Activated CD4-positive, alpha-beta T cell treated with anti-CD3 and anti-CD28 coated beads, Interleukin-2, amount 50 U/mL, for 4 hours (primary cell): ENCODE results near the gene NPHP4.

Source experiments
- DNase-seq, 2 experiments: peaks; one replicate each; pipeline ENCODE4 v3.0.0-alpha.2; 2020

NPHP4 gene

DNA sequence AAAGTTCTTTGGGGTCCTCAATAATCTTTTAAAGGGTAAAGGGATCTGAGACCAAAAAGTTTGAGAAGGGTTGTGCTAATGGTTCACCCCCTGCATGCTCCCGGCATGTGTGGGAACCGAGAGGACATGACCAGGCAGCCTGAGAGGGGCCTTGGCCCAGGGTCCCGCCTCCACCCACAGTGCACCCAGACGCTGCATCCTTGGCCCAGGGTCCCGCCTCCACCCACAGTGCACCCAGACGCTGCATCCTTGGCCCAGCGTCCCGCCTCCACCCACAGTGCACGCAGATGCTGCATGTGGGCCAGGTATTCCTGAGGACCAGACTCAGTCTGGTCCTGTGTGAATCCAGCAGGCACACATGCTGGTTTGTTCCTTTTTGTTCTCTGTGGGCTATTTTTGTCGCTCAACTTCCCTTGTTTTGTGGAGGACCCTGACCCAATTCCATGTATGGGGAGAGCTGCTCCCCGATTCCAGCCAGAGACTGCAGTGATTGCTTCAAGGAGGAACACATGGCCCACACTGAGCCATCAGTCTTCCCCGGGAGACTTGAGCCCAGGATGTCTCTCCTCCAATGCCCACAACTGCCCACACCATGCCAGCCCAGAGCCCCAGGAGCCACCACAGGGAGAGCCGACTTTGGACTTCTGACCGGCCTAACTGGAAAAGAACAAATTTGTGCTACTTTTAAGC is 3.5 kb downstream of the NPHP4 start:
- no peak for DNase-seq

- DNase-seq: no peak
These were observed 6.2 kb downstream of the NPHP4 start for GRCh38 chr1:5986018-5986417.

- no peak for DNase-seq
These were observed 7.0 kb downstream of the NPHP4 start for GRCh38 chr1:5985250-5985649.

GRCh38 chr1:5983361-5984103 is 8.7 kb downstream of the NPHP4 start:
- no peak for DNase-seq

GRCh38 chr1:5982868-5983267 is 9.4 kb downstream of the NPHP4 start:
- no peak for DNase-seq

GRCh38 chr1:5982276-5982675 is 9.9 kb downstream of the NPHP4 start:
- DNase-seq: no peak

DNA sequence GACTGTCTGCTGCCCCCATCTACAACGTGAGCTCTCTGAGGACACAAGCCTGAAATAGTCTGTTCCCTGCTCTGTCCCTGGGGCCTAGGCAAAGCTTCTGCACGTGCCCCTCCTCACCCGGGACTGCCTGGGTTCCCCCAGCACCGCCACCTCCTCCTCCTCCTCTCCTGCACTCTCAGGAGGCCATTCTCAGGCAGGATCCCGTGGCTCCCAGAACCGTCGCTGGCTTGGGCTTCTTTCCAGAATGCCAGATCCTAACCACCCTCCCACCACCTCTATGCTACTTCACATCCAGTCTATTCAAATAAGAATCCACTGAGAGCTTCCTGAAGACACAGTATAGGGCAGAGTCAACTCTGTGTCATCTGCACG is 11.2 kb downstream of the NPHP4 start:
- DNase-seq: no peak

DNA sequence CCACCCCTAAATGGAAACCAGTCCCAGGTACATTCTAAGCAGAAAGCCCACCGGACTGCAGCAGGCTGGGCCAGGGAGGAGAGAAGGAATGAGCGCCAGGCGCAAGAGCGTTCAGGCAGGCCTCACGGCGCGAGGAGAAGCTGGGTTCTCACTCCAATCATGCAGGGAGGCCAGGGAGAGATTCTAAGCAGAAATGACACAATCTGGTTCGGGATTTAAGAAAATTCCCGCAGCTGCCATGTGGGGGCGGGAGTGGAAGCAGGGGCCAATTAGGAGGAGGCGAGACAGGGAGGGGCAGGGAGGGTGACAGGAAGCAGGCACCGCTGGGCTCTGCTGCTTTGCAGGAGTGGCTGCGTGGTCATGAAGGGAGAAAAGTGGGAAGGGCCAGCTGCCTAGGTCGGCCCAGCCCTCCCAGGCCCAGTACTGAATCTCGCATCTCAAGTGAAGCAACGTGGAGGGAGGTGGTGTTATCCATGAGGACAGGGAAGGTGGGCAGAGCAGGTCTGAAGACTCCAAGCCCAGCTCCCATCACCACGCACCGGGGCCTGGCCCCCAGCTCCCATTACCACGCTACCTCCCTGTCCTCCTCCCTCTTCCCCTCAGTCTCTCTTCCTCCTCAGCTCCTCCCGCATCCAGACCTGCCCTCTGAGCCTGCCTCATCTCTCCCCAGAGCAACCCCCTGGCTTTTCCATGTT is 11.8 kb downstream of the NPHP4 start:
- DNase-seq: no peak

DNA sequence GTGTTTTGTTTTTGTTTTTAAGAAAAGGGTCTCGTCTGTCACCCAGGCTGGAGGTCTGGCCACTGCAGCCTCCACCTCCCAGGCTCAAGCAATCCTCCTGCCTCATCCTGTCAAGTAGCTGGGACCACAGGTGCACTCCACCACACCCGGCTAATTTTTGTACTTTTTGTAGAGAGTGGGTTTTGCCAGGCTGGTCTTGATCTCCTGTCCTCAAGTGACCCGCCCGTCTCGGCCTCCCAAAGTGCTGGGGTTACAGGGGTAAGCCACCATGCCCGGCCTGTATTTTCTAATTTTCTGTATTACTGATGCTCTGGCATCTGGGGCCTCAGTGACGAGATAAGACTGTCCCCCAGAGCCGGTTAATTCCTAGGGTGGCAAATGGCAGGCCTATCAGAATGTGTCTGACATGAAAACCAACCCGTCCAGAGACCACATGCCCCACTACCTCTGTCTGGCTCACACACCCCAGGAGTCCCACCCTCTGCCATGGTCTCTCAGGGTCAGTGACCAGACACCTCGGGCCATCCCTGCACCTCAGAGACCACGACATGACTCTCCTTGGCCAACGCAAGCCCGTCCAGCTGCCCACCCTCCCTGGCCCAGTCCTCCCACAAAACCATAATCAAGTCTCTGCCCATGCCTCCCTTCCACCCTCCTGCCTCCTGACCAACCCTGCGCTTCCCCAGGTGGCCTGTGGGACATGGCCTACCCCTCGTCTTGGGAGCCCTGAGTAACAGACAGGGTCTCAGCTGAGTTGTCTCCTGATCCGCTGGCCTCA is 12.5 kb downstream of the NPHP4 start:
- no peak for DNase-seq

DNA sequence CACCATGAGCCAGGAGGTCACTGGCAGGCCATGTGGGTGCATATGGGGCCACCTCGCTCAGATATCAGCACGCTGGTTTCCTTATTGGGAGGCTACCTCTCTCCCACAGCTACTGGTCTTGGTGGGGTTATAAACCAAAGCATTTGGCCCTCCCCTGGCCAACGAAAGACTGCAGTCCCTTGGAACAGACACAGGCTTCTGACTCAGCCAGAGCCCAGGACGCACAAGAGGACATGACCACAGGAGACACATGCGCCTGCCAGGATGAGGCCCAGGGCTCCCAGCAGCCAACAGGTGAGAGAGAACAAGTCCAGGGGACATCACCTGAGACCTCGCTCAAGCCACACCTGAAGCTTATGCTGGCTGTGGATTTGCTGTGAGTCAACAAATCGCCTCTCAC is 13.8 kb downstream of the NPHP4 start:
- DNase-seq: no peak

GRCh38 chr1:5977494-5978444 is 14.5 kb downstream of the NPHP4 start:
- no peak for DNase-seq

DNA sequence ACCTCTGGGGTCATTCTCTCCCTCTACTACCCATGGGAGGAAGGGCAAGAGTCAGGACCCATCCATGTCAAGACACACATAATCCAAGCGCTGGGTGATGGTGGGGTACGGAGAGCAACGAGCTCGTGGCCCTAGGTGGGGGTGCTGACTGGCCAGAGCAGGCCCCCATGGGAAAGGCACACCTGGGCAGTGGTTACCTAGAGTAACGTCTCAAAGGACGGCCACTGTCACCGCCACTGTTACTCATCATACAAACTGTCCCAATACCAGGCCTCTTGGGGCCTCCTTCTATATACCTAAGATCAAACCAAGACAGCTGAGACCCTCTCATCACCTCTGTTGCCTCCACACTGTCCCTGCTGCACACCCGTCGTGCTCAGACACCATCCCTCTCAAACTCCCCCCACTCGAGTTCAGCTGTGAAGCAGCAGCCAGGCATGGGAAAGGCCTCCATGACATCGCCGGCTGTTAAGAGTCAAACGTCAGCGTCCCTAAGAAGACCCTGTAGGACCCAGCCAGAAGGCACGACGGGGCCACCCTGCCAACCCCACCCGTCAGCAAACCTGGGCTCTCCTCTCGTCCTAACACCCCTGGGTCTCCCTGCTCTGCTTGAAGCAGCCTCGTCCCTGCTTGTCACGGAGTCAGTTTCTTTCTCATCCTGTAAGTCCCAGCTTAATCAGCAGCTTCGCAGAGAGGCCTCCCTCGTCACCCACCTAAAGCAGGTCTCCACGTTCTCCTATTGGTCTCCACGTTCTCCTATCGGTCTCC is 15.3 kb downstream of the NPHP4 start:
- no peak for DNase-seq

- no peak for DNase-seq
These were observed 16.0 kb downstream of the NPHP4 start for GRCh38 chr1:5976231-5976630.

DNA sequence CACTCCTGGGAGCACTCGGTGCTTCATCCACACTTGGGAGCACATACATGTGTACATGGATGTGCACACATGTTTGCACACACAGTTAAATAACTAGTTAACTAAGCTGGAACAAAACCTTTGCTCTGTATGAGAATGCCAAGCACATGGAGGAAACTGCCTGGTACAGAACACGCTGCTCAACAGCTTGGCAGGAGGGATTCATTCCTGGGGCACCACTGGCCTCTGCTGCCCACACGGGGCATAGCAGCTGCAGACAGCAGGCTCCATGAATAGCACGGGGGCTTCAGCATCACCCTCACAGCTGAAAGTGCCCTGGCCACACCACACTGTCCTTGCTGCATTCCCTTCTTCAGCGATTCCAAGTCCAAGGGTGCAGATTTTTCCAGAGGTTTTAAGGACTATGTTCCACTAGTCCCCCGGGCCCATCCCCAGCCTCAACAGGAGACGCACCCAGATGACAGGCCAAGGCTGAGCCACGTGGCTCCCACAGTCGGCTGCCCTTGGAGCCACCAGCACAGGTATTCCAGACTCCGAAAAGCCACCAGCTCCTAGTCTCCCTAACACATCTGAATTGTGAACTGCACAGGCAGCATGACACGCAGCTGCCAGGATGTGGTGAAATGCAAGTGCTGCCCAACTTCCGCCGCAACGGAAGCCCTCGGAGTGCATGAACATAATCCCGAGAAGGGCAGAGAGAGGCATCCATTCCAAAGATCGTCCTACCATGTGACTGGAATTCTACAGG is 16.9 kb downstream of the NPHP4 start:
- DNase-seq: peak in 1 of 2 experiments; percentile 31

DNA sequence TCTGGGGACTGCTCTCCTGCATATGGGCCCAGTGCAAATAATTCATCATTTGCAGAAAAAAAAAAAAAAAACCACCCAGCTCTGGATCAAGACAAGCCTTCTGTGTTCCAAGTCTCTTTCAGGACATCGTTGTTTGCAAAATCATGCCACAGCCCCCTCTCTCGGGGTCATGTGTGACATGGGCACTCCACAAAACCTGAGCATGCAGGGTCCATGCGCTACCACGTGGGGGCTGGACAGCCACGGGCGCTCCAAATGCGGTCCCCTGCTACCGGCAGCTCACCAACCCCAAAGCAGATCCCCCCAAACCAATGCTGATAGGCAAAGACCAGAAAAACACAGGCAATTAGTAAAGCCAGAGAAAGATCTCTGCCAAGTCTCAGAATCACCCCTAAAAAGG is 17.6 kb downstream of the NPHP4 start:
- DNase-seq: no peak

GRCh38 chr1:5973771-5974170 is 18.5 kb downstream of the NPHP4 start:
- DNase-seq: no peak

- DNase-seq: no peak
These were observed 20.1 kb downstream of the NPHP4 start for GRCh38 chr1:5972198-5972520.

DNA sequence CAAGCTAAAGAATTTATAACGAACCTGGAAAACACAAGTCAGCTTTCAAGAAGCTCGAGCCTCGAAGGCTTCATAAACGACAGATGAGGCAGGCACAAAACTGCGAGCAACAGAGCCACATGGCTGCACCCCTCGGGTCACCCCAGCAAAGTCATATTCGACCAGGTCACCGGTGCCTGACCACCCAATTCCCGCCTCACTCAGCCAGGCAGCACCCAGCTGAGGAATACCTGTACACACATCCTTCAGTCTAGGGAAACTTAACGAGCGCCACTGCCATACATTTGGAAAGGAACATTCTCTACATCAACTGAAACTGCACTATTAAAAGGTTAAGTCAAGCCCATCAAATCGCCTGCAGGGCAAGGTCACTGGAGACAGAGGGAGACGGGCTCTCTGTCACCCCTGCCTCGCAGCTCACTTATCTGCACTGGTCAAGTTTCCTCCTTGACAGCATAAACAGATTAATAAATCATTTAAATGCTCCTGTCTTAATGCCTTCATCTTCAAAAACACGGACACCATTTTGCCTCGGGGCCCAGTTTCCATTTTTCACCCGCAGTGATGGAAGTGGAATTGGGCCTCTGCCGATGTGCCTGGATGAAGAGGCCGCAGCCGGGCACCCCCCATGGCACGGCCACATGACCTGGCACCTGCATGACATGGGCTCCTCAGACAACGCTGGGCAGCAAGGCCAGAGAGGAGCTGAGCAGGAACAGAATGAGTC is 20.6 kb downstream of the NPHP4 start:
- no peak for DNase-seq

DNA sequence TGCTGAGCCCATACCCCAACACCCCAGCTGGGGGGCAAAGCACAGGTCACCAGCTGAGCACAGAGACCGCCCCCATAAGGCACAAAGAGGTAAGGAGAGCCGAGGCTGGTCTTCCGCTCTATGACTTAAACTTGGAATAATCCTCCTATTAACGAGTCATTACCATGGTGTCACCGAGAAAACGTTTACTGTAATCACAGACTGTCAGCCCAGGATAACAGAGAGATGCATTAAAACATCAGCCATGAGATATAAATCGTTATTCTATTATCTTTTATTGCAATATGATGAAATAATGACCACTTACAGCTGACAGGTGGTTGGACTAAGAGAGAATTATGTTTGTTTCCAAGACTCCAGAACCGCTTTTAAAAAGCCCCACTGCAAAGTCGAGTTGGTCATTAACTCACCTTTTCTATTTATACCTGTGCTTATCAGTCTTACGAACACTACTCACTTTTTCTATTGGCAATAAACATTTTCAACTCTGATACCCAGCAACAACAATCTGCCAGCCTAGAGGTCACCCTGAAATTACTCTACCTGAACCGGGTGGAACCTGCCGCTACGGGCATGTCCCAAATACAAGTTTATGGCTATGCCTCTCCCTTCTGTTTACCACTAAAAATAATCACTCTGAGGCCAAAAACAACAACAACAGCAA is 21.5 kb downstream of the NPHP4 start:
- no peak for DNase-seq
